GM12864 (cell line): ENCODE measurements around the gene COL11A2.
"Not testable (repeated sequence)": the region's sequence is repeated elsewhere in the genome, so short reads cannot be mapped to it uniquely, and the experiment has no call there.

ENCODE experiments used
- DNase-seq: peaks from one replicate; pipeline ENCODE4 v3.0.0-alpha.2; 2011; ENCODE audit warnings: low read depth
- H3K4me3 ChIP-seq: 2 replicates; pipeline ENCODE4 v1.5.1; 2011; ENCODE audit warnings: mild to moderate bottlenecking, low read depth, low read length, control low read depth
- TF ChIP-seq, protein P1 (sequence below): IDR thresholded peaks from 2 replicates; pipeline ENCODE4 v1.5.1; 2011; ENCODE audit warnings: low read depth, mild to moderate bottlenecking, moderate library complexity, low read length, control low read depth, inconsistent platforms; ENCODE audit errors: missing control alignments

Gene COL11A2

DNA sequence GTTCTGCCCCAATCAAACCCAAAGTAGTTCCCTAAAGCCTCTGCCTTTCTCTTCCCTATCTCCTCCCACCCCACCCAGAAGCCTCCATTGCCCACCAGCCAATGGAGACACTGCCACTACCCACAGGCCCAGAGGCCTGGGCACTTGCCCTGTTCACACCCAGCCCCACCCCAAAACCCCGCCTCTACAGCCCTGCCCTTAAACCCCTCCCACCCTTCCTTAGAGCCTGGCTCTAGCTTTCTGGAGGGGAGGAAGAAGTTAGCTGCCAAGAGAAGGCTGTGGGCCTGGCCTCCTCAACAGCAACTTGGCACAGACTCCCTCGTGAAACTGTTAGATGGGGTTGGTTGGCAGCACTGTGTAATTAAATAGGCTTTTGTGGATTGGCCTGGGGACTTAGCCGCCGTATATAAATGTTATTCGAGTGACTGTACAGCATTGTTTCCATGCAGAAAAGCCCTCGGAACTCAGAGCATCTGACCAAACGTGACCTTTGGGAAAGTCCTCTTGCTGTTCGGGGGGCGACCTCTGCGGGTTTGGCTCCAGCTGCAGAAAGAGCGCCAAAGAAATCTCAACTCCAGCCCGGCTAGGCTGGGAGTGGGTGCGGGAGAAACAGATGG lies 31.4 kb downstream of the COL11A2 start:
- no peak overlapping the region for H3K4me3 ChIP-seq
- TF ChIP-seq, protein P1, sequence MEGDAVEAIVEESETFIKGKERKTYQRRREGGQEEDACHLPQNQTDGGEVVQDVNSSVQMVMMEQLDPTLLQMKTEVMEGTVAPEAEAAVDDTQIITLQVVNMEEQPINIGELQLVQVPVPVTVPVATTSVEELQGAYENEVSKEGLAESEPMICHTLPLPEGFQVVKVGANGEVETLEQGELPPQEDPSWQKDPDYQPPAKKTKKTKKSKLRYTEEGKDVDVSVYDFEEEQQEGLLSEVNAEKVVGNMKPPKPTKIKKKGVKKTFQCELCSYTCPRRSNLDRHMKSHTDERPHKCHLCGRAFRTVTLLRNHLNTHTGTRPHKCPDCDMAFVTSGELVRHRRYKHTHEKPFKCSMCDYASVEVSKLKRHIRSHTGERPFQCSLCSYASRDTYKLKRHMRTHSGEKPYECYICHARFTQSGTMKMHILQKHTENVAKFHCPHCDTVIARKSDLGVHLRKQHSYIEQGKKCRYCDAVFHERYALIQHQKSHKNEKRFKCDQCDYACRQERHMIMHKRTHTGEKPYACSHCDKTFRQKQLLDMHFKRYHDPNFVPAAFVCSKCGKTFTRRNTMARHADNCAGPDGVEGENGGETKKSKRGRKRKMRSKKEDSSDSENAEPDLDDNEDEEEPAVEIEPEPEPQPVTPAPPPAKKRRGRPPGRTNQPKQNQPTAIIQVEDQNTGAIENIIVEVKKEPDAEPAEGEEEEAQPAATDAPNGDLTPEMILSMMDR, result no peak
- DNase-seq, result no peak

DNA sequence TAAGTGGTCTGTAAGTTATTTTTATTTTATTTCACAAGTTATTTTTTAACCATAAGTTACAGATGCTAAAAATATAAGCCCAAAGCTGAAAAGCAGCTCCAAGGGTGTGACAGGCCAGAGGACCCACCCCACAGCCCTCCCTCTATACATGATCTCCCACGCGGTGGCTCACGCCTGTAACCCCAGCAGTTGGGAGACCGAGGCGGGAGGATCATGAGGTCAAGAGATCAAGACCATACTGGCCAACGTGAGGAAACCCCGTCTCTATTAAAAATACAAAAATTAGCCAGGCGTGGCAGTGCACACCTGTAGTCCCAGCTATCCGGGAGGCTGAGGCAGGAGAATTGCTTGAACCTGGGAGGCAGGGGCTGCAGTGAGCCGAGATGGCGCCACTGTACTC lies 32.2 kb downstream of the COL11A2 start:
- TF ChIP-seq, protein P1, result no peak
- no peak overlapping the region for H3K4me3 ChIP-seq
- no peak for DNase-seq

- DNase-seq, result no peak
- TF ChIP-seq, protein P1, result no peak
- H3K4me3 ChIP-seq, result no peak overlapping the region
Observed at GRCh38 chr6:33156964-33157363, 35.3 kb downstream of the COL11A2 start.

DNA sequence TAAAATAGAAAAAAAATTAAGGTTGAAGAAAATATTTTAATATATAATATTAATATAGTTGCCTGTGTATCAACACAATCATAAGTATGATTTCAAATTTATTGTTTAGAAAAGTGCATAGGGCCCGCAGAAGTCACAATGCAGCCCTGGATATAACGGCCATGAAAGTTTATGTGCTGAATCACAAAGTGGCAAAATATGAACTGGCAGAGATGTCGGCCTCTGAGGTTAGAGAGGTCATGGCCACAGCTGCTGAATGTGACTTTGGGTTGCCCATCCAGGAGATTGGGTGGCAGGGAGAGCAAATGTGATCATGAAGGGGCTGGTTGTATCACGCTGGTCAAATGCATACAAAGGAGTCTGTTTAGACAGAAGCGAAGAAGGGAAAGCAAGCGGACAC lies 35.7 kb downstream of the COL11A2 start:
- TF ChIP-seq, protein P1, result no peak
- H3K4me3 ChIP-seq, result no peak overlapping the region
- DNase-seq, result no peak

DNA sequence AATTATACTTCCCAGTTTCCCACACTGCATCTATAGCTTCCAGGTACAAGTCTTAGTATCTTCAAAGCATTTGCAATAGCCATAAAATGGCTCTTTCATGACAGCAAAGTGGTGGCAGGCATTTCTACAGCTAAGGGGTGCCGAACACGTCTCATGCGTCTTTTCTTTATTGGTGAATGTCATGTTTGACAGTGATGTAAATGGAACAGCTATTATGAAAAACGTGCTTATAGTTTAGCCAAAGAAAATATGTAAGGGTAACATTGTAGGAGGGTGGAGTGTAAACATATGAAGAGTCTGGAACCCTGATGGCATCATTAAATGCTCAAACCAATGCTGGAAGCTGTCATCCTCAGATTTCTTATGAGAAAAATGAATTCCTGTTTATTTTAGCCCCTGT lies 37.9 kb downstream of the COL11A2 start:
- TF ChIP-seq, protein P1, result no peak
- H3K4me3 ChIP-seq, result no peak overlapping the region
- no peak for DNase-seq

GRCh38 chr6:33151050-33151449 lies 41.2 kb downstream of the COL11A2 start:
- no peak for DNase-seq
- H3K4me3 ChIP-seq, result no peak overlapping the region
- TF ChIP-seq, protein P1, result no peak

DNA sequence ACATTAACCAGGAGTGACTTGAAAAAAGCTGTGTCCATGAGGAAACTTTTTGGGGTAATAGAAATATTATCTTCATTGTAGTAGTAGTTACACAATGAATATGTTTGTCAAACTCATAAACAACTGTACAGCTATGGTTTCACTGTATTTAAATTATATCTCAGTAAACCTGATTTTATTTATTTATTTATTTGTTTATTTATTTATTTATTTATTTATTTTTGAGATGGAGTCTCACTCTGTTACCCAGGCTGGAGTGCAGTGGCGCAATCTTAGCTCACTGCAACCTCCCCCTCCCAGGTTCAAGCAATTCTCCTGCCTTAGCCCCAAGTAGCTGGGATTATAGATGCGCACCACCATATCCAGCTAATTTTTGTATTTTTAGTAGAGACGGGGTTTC lies 41.7 kb downstream of the COL11A2 start:
- H3K4me3 ChIP-seq, DNase-seq: not testable (repeated sequence)
